ENCODE data around the gene LNPEP. TPM values are rescaled to one million over a fixed set of nuclear protein-coding genes. Genes with fewer than 3 reads are reported as not detected.

LNPEP gene
- total RNA-seq, 1 donor from 2014 or later: 27.5 TPM

GRCh38 chr5:96957254-96958049 lies 21.6 kb downstream of the LNPEP start:
- DNase-seq (ENCODE audit: low read depth in 2 of 2): no peak

GRCh38 chr5:96958977-96959376 lies 23.1 kb downstream of the LNPEP start:
- DNase-seq (ENCODE audit: low read depth in 2 of 2): no peak

GRCh38 chr5:96961053-96961452 lies 25.2 kb downstream of the LNPEP start:
- no peak for DNase-seq (ENCODE audit: low read depth in 2 of 2)

GRCh38 chr5:96962540-96962991 lies 26.7 kb downstream of the LNPEP start:
- no peak for DNase-seq (ENCODE audit: low read depth in 2 of 2)

- DNase-seq (ENCODE audit: low read depth in 2 of 2): peak; percentile 68 to 91
These were observed 27.4 kb downstream of the LNPEP start for GRCh38 chr5:96963267-96963666.

- DNase-seq (ENCODE audit: low read depth in 2 of 2): no peak
These were observed 30.9 kb downstream of the LNPEP start for GRCh38 chr5:96966801-96967200.

- no peak for DNase-seq (ENCODE audit: low read depth in 2 of 2)
These were observed 31.5 kb downstream of the LNPEP start for GRCh38 chr5:96967400-96967799.

- peak; percentile 60 to 85 for DNase-seq (ENCODE audit: low read depth in 2 of 2)
These were observed 32.2 kb downstream of the LNPEP start for GRCh38 chr5:96968074-96968473.

GRCh38 chr5:96968614-96969013 lies 32.7 kb downstream of the LNPEP start:
- peak in 1 of 2 donors; percentile 19 for DNase-seq (ENCODE audit: low read depth in 2 of 2)

- no peak for DNase-seq (ENCODE audit: low read depth in 2 of 2)
These were observed 33.5 kb downstream of the LNPEP start for GRCh38 chr5:96969366-96969765.

- no peak for DNase-seq (ENCODE audit: low read depth in 2 of 2)
These were observed 36.9 kb downstream of the LNPEP start for GRCh38 chr5:96972599-96973334.

- DNase-seq (ENCODE audit: low read depth in 2 of 2): no peak
These were observed 37.9 kb downstream of the LNPEP start for GRCh38 chr5:96973532-96974401.

- no peak for DNase-seq (ENCODE audit: low read depth in 2 of 2)
These were observed 39.8 kb downstream of the LNPEP start for GRCh38 chr5:96975656-96976055.

GRCh38 chr5:96977228-96977627 lies 41.3 kb downstream of the LNPEP start:
- no peak for DNase-seq (ENCODE audit: low read depth in 2 of 2)

- no peak for DNase-seq (ENCODE audit: low read depth in 2 of 2)
These were observed 43.1 kb downstream of the LNPEP start for GRCh38 chr5:96978812-96979449.

- peak in 1 of 2 donors; percentile 38 for DNase-seq (ENCODE audit: low read depth in 2 of 2)
These were observed 48.8 kb downstream of the LNPEP start for GRCh38 chr5:96984506-96985192.

- DNase-seq (ENCODE audit: low read depth in 2 of 2): no peak
These were observed 50.6 kb downstream of the LNPEP start for GRCh38 chr5:96986450-96986849.

GRCh38 chr5:96990102-96990501 lies 54.2 kb downstream of the LNPEP start:
- no peak for DNase-seq (ENCODE audit: low read depth in 2 of 2)

GRCh38 chr5:96991708-96992107 lies 55.8 kb downstream of the LNPEP start:
- no peak for DNase-seq (ENCODE audit: low read depth in 2 of 2)

- no peak for DNase-seq (ENCODE audit: low read depth in 2 of 2)
These were observed 57.9 kb downstream of the LNPEP start for GRCh38 chr5:96993760-96994159.

- no peak for DNase-seq (ENCODE audit: low read depth in 2 of 2)
These were observed 58.6 kb downstream of the LNPEP start for GRCh38 chr5:96994493-96994892.

All from dermis microvascular lymphatic vessel endothelial cell (primary cell).